Stimulated activated CD4-positive, alpha-beta T cell treated with anti-CD3 and anti-CD28 coated beads, TNF-alpha, amount 100 ng/mL, for 24 hours (primary cell): ENCODE data around the gene ERC1.
"Not testable (repeated sequence)": the region's sequence is repeated elsewhere in the genome, so short reads cannot be mapped to it uniquely, and the experiment has no call there.

Source experiments
- DNase-seq, 3 experiments: peaks; one replicate each; pipeline ENCODE4 v3.0.0-alpha.2; 2020; ENCODE audit warnings: low read depth in 3 of 3

ERC1 gene

GRCh38 chr12:1022032-1022970, 31.3 kb downstream of the ERC1 start:
- DNase-seq: no peak

DNA sequence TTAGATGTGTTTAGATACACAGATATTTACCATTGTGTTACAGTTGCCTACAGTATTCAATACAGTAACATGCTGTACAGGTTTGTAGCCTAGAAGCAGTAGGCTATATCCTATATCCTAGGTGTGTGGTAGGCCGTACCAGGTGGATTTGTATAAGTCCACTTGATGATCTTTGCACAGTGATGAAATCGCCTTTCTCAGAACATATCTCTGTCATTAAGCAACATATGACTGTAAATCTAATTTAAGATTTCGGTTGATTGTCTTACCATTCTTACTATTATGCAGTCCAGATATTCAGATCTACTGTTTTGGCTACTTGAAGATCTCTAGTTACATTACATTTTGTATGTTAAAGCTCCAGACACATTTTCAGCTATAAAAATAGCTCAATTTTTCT, 39.8 kb downstream of the ERC1 start:
- no peak for DNase-seq

DNA sequence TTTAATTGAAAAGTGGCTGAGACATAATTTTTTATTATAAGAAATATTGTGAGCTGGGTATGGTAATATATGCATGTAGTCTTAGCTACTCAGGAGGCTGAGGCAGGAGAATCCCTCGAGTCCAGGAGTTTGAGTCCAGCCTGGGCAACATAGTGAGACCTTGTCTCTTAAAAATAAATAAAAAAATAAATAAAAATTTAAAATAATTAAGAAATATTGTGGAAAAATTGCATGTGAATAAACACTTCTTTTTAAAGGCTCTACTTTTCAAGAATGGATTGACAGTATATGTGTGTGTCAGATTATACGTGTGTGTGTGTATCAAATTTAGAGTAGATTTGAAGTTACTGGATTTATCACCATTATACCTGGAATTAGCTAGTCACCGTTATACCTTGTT, 43.2 kb downstream of the ERC1 start:
- DNase-seq: no peak

DNA sequence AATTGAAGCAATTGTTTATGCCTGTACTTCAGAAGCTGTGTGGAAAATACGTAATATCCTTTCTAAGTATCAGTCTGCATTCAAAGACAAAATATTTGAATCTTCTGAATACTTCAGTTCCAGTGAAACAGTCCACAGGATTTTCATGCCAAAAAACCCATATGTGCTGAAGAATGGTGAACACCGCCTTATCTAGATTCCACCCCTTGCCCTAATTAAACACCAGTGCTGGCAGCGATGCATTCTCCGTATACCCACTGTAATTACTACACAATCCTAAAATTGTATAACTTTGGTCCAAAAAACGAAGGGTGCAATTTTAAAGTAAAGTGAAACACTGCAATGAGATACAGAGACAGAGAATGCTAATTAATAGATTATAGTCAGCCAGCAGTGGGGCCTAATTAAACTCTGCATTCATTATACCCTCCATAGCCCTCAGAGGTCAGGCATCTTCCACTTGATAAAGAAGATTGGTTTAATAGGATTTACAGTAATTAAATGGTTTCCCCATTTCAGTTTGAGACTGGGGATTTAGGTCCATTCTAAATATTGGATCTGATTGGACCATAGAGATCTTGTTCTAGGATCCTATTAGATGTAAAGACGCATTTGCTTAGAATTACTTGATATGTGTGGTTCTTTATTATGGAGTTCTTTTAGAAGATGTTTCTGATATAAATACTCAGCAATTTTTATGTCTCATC, 43.9 kb downstream of the ERC1 start:
- DNase-seq: no peak

GRCh38 chr12:1041478-1041877, 50.5 kb downstream of the ERC1 start:
- DNase-seq: no peak

- DNase-seq: no peak
These were observed 53.2 kb downstream of the ERC1 start for GRCh38 chr12:1044199-1044598.

DNA sequence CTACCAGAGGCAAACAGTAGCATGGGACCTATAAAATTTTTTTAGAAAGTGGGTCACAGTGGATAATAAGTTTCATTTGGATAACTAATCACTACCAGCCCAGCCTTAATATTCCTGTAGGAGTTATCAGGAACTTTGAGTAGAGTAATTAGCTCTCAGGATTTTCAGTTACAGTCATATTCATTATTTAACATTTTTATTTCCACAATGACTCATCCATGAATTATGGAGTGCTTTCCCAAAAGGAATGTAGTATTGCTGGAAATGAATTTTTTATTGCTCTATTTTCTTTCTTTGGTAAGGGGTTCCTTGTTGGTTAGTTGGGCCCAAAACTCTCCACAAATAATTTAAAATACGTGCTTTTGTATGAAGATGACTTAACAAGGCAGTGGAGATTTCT, 53.7 kb downstream of the ERC1 start:
- no peak for DNase-seq

GRCh38 chr12:1046727-1047126, 55.7 kb downstream of the ERC1 start:
- no peak for DNase-seq

DNA sequence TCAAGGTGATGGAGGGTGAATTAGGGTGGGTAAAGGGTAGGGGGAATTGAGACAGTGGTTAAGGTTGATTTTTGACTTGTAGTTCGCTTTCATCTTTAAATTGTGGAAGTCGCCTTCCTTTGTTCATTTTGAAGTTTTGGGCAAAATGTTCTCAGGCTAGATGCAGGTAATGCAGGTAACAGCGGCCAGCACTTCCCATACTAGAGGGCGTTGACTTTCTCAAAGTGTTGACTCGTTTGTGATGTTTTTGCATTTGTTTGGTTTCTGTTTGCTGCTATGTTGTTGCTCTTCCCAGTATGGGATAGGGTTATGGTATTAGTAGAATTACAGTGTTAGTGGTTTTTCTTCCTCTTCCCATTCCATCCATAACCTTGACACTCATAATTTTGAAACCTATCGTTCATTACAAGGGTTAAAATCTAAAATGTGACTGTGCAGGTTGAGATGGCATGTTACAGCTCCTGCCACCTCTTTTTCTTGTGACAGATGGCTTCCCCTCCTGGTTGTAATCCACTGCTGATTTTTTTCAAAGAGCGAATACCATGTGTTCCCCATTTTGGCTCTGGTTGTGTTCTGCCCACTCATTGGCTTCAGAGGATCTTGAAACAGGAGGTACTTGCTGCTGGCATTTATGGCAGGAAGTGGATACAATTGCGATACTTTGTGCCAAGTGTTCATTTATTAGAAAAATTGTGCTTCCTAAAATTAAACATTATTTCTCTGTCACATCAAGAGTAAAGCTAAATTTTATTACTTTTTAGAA, 57.1 kb downstream of the ERC1 start:
- no peak for DNase-seq

GRCh38 chr12:1050059-1050707, 59.2 kb downstream of the ERC1 start:
- DNase-seq: no peak

DNA sequence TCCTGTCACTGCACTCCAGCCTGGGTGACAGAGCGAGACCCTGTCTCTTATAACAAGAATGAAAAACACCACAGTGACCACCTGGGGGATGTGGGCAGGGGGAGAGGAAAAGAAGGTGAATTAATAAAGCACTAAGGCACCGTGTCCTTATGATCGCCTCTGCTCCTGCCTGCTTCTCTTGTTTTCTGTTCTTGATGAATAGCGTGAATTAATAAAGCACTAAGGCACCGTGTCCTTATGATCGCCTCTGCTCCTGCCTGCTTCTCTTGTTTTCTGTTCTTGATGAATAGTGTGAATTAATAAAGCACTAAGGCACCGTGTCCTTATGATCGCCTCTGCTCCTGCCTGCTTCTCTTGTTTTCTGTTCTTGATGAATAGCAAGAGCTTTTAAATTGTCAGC, 60.6 kb downstream of the ERC1 start:
- DNase-seq: not testable (repeated sequence)

GRCh38 chr12:1053690-1054089, 62.7 kb downstream of the ERC1 start:
- DNase-seq: no peak

- DNase-seq: no peak
These were observed 63.3 kb downstream of the ERC1 start for GRCh38 chr12:1054117-1054870.

- DNase-seq: no peak
These were observed 65.4 kb downstream of the ERC1 start for GRCh38 chr12:1056390-1056789.

- DNase-seq: no peak
These were observed 67.4 kb downstream of the ERC1 start for GRCh38 chr12:1058423-1058822.

GRCh38 chr12:1059162-1059561, 68.1 kb downstream of the ERC1 start:
- no peak for DNase-seq

DNA sequence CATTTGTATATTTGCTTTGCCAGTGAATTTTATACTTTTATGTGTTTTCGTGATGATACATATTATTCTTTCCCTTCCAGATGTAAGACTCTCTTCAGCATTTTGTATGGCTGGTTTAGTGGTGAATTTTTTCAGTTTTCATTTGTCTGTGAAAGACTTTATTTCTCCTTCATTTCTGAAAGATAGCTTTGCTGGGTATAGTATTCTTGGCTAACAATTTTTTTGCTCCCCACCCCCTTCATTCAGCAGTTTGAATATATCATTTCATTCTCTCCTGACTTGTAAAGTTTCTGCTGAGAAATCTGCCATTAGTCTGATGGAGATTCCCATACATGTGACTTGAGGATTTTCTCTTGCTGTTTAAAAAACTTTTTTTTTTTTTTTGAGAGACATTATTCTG, 72.8 kb downstream of the ERC1 start:
- DNase-seq: no peak

DNA sequence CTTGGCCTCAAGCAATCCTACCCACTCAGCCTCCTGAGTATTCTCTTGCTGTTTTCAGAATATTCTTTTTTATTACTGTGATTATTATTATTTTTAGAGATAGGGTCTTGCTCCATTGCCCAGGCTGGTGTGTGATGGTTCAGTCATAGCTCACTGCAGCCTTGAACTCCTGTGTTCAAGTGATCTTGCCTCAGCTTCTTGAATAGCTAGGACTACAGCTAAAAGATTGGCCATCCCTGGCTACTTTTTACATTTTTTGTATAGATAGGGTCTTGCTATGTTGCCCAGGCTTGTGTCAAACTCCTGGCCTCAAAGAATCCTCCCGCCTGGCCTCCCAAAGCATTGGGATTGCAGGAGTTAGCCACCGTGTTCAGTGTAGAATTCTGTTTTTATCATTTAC, 73.3 kb downstream of the ERC1 start:
- no peak for DNase-seq

DNA sequence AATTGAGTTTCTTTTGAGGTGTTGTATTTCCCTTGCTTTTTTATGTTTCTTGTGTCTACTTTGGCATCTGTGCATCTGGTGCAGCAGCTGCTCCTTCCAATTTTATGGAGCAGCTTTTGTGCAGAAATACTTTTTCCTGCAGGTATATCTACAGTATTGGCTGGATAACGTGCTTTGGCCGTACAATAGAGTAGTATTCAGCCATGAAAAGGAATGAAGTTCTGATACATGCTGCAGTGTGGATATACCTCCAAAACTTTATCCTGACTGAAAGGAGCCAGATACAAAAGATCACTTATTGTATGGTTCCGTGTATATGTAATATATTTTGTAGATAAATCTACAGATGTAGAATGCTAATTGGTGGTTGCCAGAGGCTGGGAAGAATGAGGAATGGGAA, 74.6 kb downstream of the ERC1 start:
- DNase-seq: no peak

DNA sequence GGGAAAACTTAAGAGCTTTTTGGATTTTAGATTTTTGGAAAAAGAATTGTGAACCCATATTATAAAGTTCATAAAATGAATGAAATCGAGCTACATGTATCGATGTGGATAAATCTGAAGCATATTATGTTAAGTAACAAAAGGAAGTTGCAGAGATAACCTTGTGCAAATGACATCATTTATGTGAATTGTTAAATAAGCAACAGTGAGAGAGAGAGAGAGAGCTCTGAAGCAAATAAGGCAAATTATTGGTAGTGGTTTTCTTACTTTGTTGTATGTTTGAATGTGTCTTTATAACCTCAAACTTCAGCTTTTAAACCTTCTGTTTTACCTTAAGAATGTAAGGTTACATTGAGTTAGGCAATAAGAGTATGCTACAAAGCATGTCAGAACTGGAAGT, 78.8 kb downstream of the ERC1 start:
- DNase-seq: no peak

DNA sequence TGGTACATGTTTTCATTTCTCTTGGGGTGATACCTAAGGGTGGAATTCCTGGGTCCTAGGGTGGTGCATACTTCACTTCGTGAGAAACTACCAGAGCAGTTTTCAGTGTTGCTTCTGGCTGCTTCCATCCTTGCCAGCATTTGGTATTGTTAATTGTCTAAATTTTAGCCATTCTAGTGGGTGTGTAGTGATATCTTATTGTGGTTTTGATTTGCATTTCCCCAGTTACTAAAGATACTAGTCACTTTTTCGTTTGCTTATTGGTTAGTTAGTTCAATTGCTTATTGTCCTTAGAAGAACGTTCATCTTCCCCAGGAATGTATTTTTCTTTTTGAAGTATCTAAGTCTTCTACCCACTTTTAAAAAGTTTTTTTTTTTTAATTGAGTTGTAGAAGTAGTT, 80.2 kb downstream of the ERC1 start:
- DNase-seq: no peak
